Tibial artery (tissue), 4 donors: ENCODE measurements around the gene MAP3K2.
"Not testable (repeated sequence)": the region's sequence is repeated elsewhere in the genome, so short reads cannot be mapped to it uniquely, and the experiment has no call there.

ENCODE experiments used
- DNase-seq, 2 donors: peaks; one replicate each; pipeline ENCODE4 v3.0.0-alpha.2; 2019
- H3K27ac ChIP-seq, 2 donors: fragments of 200-600 bp; sonication (generic) in 1 of 2; 1 replicate in 1 of 2; 2 replicates in 1 of 2; pipeline ENCODE4 v1.5.1; 2018 to 2019; ENCODE audit warnings: mild to moderate bottlenecking in 1 of 2
- H3K27me3 ChIP-seq, 2 donors: fragments of 200-600 bp; sonication (generic) in 1 of 2; one replicate each; pipeline versions ENCODE4 v1.5.1 to v1.6.0; 2016 to 2019
- H3K36me3 ChIP-seq, 3 donors: fragments of 200-600 bp; sonication (generic) in 2 of 3; one replicate each; pipeline ENCODE4 v1.5.1; 2016 to 2019; ENCODE audit warnings: mild to moderate bottlenecking in 2 of 3
- H3K4me1 ChIP-seq, 4 donors: fragments of 200-600 bp; sonication (generic) in 2 of 4; 1 replicate in 3 of 4; 2 replicates in 1 of 4; pipeline ENCODE4 v1.5.1; 2016 to 2019
- H3K4me3 ChIP-seq, 2 donors: fragments of 200-600 bp; sonication (generic) in 1 of 2; 1 replicate in 1 of 2; 2 replicates in 1 of 2; pipeline ENCODE4 v1.5.1; 2018 to 2019; ENCODE audit warnings: mild to moderate bottlenecking in 2 of 2
- H3K9me3 ChIP-seq, 3 donors: fragments of 200-600 bp; sonication (generic) in 1 of 3; one replicate each; pipeline ENCODE4 v1.5.1; 2016 to 2019
- intact Hi-C: fragments of 100-400 bp; cut with DNase I; formaldehyde crosslinking; loops from one replicate; pipeline ENCODE4 v1.15.0; 2023; ENCODE audit warnings: low total_unique reads
- TF ChIP-seq, protein P1 (sequence below), 2 experiments: fragments of 200-600 bp in 1 of 2; fragments of 450-650 bp in 1 of 2; IDR thresholded peaks; one replicate each; pipeline ENCODE4 v1.5.1; 2017 to 2019; ENCODE audit warnings: antibody characterized with exemption in 2 of 2, mild to moderate bottlenecking in 1 of 2, moderate library complexity in 1 of 2

The MAP3K2 gene

DNA sequence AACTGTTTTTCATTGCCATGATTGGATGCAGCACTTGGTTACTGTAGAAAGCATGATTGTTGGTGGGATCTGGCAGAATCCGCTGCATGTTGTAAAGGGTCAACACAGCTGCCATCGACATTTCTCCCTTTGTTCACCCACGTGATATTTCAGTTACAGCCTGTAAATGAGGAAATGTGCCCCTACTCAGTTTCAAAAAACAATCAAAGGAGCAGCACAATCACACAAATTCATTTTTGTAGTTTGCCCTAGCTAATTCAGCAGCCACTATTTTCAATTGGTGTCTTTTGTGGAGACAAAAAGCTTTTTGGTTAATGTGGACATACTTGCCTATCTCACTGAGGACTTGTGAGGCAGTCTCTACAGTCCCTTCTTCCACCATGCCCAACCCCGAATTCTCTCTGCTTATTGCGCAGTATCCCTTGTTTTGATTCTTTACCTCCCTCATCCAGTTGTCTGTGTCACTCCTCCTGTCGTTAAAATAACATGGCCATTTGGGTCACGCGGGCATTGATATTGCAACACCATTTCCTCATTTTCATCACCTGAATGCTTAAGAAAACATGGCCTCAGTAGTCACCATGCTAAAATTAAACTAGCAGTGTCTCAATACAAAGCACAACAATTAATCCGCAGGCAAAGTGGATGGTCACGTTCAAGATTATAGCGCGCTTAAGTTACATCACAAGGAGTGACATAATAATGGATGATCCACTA, 24.0 kb upstream of the MAP3K2 start:
- peak overlapping the region; percentile 74 to 98 for H3K27ac ChIP-seq
- intact Hi-C loops = no loop called here
- TF ChIP-seq, protein P1, sequence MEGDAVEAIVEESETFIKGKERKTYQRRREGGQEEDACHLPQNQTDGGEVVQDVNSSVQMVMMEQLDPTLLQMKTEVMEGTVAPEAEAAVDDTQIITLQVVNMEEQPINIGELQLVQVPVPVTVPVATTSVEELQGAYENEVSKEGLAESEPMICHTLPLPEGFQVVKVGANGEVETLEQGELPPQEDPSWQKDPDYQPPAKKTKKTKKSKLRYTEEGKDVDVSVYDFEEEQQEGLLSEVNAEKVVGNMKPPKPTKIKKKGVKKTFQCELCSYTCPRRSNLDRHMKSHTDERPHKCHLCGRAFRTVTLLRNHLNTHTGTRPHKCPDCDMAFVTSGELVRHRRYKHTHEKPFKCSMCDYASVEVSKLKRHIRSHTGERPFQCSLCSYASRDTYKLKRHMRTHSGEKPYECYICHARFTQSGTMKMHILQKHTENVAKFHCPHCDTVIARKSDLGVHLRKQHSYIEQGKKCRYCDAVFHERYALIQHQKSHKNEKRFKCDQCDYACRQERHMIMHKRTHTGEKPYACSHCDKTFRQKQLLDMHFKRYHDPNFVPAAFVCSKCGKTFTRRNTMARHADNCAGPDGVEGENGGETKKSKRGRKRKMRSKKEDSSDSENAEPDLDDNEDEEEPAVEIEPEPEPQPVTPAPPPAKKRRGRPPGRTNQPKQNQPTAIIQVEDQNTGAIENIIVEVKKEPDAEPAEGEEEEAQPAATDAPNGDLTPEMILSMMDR (IDR thresholded peaks at IDR 0.05) = no peak
- no peaks in the 10 kb centered on the region for H3K36me3 ChIP-seq
- H3K4me3 ChIP-seq = no peak overlapping the region
- DNase-seq = no peak
- H3K27me3 ChIP-seq = no peaks in the 10 kb centered on the region
- H3K9me3 ChIP-seq = no peaks in the 10 kb centered on the region
- H3K4me1 ChIP-seq = peaks cover 0 to 89% (median 67%) of the 10 kb centered on the region in 4 donors

DNA sequence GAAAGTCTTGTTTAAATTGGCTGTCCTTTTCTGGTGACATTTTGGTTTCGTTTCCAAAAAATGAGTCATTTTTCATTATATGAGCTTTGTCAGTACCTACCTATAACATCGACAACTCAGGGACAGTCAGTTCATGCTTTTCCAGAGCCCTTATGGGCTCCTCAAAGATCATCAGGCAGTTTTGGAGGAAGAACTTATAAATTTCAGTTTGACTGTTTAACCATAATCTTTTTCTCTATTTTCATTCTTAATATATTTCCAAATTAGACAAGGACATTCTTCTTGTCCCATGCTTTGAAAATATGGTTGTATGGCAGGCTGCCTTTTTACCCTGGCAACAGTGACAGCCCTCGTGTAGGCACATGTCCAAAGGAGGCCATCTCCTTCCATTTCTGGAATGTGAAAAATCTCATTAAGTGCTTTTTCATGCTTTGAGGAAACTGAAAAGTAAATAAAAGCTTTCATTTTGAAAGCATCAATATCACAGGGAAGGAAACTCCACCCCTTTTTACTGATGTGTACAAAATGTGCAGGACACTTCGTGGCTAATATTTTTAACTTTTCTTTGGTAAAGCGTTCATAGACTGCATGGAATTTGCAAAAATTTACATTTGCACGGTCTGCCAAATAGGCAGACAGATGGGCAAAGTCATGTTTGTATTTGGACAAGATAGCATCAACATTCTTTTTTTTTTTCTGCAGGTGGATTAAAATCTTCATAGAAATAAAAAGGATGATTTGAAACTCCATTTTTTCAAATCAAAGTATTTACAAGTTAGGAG, 23.3 kb upstream of the MAP3K2 start:
- H3K27ac ChIP-seq = peak overlapping the region; percentile 74 to 98
- no peaks in the 10 kb centered on the region for H3K36me3 ChIP-seq
- H3K27me3 ChIP-seq = no peaks in the 10 kb centered on the region
- DNase-seq = no peak
- TF ChIP-seq, protein P1 (IDR thresholded peaks at IDR 0.05) = no peak
- no peaks in the 10 kb centered on the region for H3K9me3 ChIP-seq
- H3K4me1 ChIP-seq = peaks cover 0 to 90% (median 66%) of the 10 kb centered on the region in 4 donors
- intact Hi-C loops = no loop called here
- peak overlapping the region in 1 of 2 donors; percentile 31 for H3K4me3 ChIP-seq

DNA sequence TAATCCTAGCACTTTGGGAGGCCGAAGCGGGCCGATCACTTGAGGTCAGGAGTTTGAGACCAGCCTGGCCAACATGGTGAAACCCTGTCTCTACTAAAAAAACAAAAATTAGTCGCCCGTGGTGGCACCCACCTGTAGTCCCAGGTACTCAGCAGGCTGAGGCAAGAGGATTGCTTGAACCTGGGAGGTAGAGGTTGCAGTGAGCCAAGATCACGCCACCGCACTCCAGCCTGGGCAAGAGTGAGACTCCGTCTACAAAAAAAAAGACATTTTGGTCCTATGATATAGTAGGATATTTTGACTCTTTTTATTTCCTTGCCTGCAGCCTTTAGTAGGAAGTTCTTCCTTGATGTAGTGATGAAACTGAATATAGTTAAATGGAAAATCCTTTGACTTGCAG, 21.9 kb upstream of the MAP3K2 start:
- H3K36me3 ChIP-seq, DNase-seq, intact Hi-C loops, H3K9me3 ChIP-seq, H3K4me3 ChIP-seq, H3K27me3 ChIP-seq: not testable (repeated sequence)
- peak overlapping the region; percentile 74 to 98 for H3K27ac ChIP-seq
- H3K4me1 ChIP-seq = peaks cover 0 to 90% (median 64%) of the 10 kb centered on the region in 4 donors

DNA sequence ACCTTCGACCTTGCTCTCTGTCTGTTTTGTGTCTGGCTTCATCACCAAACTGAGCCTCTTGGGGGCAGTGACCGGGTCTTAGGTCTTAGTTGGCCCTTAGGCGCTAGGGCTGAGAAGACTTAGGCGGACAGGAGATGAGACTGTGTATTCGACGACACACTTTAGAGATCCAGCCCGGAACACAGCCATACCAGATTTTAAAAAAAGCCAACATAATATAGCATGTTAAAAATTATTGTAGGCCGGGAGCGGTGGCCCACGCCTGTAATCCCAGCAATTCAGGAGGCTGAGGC, 21.0 kb upstream of the MAP3K2 start:
- intact Hi-C loops = no loop called here
- Histone ChIP-seq H3K36me3 (no peaks in the 10 kb centered on the region), H3K4me3 (peak overlapping the region; percentile 50 to 61), H3K27me3 (no peaks in the 10 kb centered on the region), H3K27ac (peak overlapping the region; percentile 94 to 98), H3K4me1 (peaks cover 0 to 85% (median 61%) of the 10 kb centered on the region in 4 donors), H3K9me3 (no peaks in the 10 kb centered on the region)
- DNase-seq = no peak
- TF ChIP-seq, protein P1 (IDR thresholded peaks at IDR 0.05) = no peak

DNA sequence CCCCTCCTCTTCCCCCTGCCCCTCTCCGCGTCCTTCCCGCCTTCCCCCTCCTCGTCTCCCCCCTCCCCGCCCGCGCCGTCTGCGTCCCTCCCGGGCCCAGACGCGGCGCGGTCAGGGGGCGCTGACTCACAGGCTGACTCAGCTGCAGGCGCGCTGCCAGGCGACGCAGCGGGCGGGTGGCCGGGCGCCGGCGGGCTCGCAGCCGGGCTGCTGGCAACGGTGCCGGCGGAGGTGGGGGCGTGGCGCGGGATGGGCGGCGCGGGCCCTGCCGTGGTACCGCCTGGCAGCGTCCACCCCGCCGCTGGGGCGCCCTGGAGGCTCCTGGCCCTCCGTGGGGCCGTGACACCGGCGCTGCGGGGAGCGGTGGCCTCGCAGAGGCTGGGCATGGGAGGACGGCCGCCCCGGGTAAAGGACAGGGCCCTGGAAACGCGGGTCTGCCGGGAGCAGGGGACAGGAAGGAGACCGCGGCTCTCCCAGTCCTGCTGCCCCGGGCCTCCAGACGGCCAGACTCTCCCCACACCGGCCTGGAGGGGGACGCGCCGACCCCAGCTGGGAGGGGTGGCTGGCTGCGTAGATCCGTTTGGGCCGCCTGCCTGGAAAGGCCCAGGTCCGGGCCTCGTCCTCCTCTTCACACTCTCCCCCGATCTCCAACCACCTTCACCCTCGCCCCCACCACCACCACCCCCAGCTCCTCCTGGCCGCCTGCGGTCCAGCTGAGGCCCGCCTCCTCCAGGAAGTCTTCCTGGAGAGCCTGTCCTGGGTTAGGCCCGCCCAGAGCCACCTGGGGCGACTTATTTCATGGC, 20.4 kb upstream of the MAP3K2 start:
- H3K36me3 ChIP-seq = no peaks in the 10 kb centered on the region
- TF ChIP-seq, protein P1 (IDR thresholded peaks at IDR 0.05) = no peak
- peak overlapping the region; percentile 50 to 61 for H3K4me3 ChIP-seq
- peak; percentile 88 to 96 for DNase-seq
- no peaks in the 10 kb centered on the region for H3K9me3 ChIP-seq
- H3K27ac ChIP-seq = peak overlapping the region; percentile 94 to 98
- peaks cover 0 to 80% (median 56%) of the 10 kb centered on the region in 4 donors for H3K4me1 ChIP-seq
- no peaks in the 10 kb centered on the region for H3K27me3 ChIP-seq
- intact Hi-C loops = no loop called here
